ENCODE results near the gene SDHA.
"Not testable (repeated sequence)": the region's sequence is repeated elsewhere in the genome, so short reads cannot be mapped to it uniquely, and the experiment has no call there.

SDHA gene

GRCh38 chr5:300691-301435 lies 82.7 kb downstream of the SDHA start:
- DNase-seq (ENCODE audit: low spot score): not testable (repeated sequence)

DNA sequence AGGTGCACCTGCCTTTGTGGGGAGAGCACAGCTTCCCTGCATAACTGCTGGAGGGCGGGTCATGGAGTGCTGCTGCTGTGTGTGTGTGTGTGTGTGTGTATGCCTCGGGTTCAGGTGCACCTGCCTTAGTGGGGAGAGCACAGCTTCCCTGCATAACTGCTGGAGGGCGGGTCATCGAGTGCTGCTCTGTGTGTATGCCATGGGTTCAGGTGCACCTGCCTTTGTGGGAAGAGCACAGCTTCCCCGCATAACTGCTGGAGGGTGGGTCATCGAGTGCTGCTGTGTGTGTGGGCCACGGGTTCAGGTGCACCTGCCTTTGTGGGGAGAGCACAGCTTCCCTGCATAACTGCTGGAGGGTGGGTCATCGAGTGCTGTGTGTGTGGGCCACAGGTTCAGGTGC lies 84.3 kb downstream of the SDHA start:
- not testable (repeated sequence) for DNase-seq (ENCODE audit: low spot score)

DNA sequence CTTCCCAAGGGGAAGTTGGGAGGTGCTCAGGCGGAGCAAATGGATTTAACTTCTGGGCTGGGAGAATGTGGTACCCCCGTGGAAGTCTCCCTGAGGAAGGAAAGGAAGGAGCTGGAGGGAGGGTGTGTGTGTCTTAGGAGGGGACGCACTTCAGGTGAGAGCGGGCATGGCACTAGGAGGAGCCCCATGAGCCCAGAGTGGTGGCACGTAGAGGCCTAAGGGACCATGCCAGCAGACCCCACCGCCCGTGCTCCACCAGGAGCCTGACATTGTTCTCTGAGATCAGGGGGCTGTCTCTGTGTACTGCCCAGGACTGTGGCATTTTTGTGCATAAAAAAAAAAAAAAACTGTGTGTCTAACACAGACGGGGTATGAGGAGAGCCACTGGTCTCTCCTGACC lies 84.8 kb downstream of the SDHA start:
- no peak for DNase-seq (ENCODE audit: low spot score)

- not testable (repeated sequence) for DNase-seq (ENCODE audit: low spot score)
Measured at GRCh38 chr5:303741-304140, 85.6 kb downstream of the SDHA start.

- DNase-seq (ENCODE audit: low spot score): no peak
Measured at GRCh38 chr5:305050-305449, 86.9 kb downstream of the SDHA start.

GRCh38 chr5:305459-305858 lies 87.3 kb downstream of the SDHA start:
- no peak for DNase-seq (ENCODE audit: low spot score)

DNA sequence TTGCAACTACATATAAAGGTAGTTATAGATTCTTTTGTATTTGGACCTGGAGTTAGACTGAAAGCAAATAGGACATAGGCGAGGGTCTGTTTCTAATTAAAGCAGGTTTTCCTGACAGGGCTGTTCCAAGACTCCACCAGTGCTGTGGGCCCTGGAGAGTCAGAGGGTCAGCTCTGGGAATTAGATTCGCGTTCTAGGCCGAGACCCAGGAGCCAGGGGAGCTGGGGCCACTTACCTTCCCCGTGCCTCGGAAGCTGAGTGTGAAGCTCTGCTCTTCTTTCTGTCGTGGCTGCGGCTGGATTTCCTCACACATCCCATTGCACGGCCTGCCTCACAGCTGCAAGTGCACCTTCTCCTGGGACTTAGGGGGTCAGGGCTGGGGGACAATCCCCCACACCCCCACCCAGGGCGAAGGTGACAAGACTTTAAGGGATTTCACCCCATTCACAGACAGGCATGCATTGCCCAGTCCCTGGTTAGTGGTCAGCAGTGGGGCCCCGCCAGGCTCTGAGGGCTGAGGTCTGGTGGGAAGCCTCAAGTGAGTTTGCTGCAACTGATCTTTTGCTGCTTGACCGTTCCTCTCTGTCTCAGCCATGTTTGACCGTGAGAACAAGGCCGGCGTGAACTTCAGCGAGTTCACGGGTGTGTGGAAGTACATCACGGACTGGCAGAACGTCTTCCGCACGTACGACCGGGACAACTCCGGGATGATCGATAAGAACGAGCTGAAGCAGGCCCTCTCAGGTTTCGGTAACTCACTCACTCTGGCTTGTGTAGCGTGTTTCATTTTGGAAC lies 88.1 kb downstream of the SDHA start:
- DNase-seq (ENCODE audit: low spot score): no peak
